ENCODE results near the gene FAM120A. TPM values are rescaled to one million over a fixed set of nuclear protein-coding genes. Genes with fewer than 3 reads are reported as not detected.

FAM120A gene
- total and polyA plus RNA-seq, 9 of the 15 experiments (the other 6 are each of a cell fraction or from before 2014, with no cell fraction given): 8.7 to 71.0 (median 42.2) TPM

DNA sequence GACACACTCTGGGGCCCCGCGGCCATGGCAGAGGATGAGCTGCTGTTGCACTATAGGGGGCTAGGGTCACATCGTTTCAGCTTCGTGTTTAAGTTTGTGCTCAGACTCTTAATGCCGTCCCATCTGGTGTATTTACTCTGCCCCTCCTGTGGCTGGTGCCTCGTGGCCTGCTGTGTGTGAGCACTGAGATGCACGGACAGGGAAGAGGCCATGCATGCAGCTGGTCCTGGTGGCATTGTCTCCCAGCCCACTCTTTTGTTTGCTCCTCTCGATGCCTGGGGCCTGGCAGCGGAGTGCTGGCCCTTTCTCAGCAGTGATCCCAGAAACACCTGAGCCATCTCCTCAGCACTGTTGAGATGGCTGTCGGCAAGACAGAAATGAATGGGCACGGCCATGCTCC lies 94.9 kb downstream of the FAM120A start:
- ChIA-PET CTCF (ENCODE audit: low intra/inter-chr PET ratio) (no interaction called here), POLR2A (no interaction called here)
- H3K4me1 ChIP-seq (replicated peaks in 1 of 2; ENCODE audit: control insufficient read depth in 2 of 2, insufficient read depth in 2 of 2, low read length in 2 of 2): no peaks in the 10 kb centered on the region
- intact Hi-C loops (cut with micrococcal nuclease): no loop called here
- H3K4me2 ChIP-seq (ENCODE audit: insufficient read depth, low read length): no peak overlapping the region
- FAIRE-seq: no peak
- no peaks in the 10 kb centered on the region for H3K9me3 ChIP-seq (replicated peaks; ENCODE audit: control insufficient read depth, insufficient read depth, low read depth, low read length)
- in situ Hi-C loops (cut with MboI): no loop called here
- no peak for ATAC-seq
- no peak overlapping the region for H3K9ac ChIP-seq (ENCODE audit: insufficient read depth in 1 of 2, low read depth in 2 of 2, low read length in 2 of 2)
- H3K4me3 ChIP-seq: no peak overlapping the region
- H3K27me3 ChIP-seq (ENCODE audit: control insufficient read depth in 2 of 2, insufficient read depth in 2 of 2, low read length in 2 of 2): no peaks in the 10 kb centered on the region
- no peaks in the 10 kb centered on the region for H3K79me2 ChIP-seq (ENCODE audit: control insufficient read depth, insufficient read depth, low read length)
- no peak for DNase-seq (ENCODE audit: extremely low read depth in 1 of 4, low spot score in 3 of 4)
- 0 out of 2 replicates have a peak, but pooled peaks cover 2% of the 10 kb centered on the region for H4K20me1 ChIP-seq (replicated peaks; ENCODE audit: control insufficient read depth, insufficient read depth, low read length)
- WGBS (ENCODE audit: insufficient coverage, low coverage, missing lambda C conversion rate): 98% methylated on average over 11 of the region's 11 CpGs
- BruUV-seq (replicated peaks): no TSS peak
- H3K27ac ChIP-seq (ENCODE audit: extremely low read depth, low read depth, low read length): no peak overlapping the region
- peaks cover 86% of the 10 kb centered on the region for H3K36me3 ChIP-seq (ENCODE audit: control insufficient read depth, insufficient read depth, low read length)
- H3K9me1 ChIP-seq (ENCODE audit: control insufficient read depth, insufficient read depth, low read length): no peaks in the 10 kb centered on the region
- TF ChIP-seq TRIM24 (IDR thresholded peaks at IDR 0.05) (no peak), ZNF3 (CRISPR knock-in tag; IDR thresholded peaks at IDR 0.05) (no peak), LARP7 (IDR thresholded peaks at IDR 0.05) (no peak)
- TF ChIP-seq, protein P1, sequence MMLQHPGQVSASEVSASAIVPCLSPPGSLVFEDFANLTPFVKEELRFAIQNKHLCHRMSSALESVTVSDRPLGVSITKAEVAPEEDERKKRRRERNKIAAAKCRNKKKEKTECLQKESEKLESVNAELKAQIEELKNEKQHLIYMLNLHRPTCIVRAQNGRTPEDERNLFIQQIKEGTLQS (IDR thresholded peaks at IDR 0.05): no peak
- TF ChIP-seq, protein P1 (CRISPR knock-in tag; conservative IDR thresholded peaks at IDR 0.05): no peak
- H2AFZ ChIP-seq (ENCODE audit: low read depth, low read length): no peak overlapping the region

DNA sequence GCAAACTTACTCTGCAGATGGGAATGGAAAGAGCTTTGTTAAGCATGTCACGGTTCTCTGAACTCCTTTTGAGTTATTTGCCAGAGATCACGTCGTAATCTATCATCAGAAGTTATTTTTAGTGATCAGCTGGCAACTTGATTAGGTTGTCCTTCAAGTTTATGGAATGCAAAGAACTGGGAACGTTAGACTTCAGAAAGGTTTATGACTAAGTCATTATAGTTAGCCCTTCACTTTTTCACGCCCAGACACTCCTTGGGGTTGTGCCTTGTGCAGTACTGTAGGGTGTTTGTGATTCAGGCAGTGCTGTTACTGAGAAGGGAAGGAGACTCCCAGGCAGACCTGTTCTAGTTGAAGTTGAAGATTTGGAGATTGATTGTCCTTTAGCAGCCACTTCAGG lies 98.1 kb downstream of the FAM120A start:
- BruUV-seq (replicated peaks): no TSS peak
- ChIA-PET CTCF (ENCODE audit: low intra/inter-chr PET ratio) (no interaction called here), POLR2A (no interaction called here)
- H4K20me1 ChIP-seq (replicated peaks; ENCODE audit: control insufficient read depth, insufficient read depth, low read length): 0 out of 2 replicates have a peak, but pooled peaks cover 2% of the 10 kb centered on the region
- no peaks in the 10 kb centered on the region for H3K9me3 ChIP-seq (replicated peaks; ENCODE audit: control insufficient read depth, insufficient read depth, low read depth, low read length)
- H3K27me3 ChIP-seq (ENCODE audit: control insufficient read depth in 2 of 2, insufficient read depth in 2 of 2, low read length in 2 of 2): no peaks in the 10 kb centered on the region
- intact Hi-C loops (cut with micrococcal nuclease) (no loop called here), in situ Hi-C loops (cut with MboI) (no loop called here)
- no peak overlapping the region for H2AFZ ChIP-seq (ENCODE audit: low read depth, low read length)
- no peak overlapping the region for H3K4me3 ChIP-seq
- no peak overlapping the region for H3K27ac ChIP-seq (ENCODE audit: extremely low read depth, low read depth, low read length)
- H3K4me1 ChIP-seq (replicated peaks in 1 of 2; ENCODE audit: control insufficient read depth in 2 of 2, insufficient read depth in 2 of 2, low read length in 2 of 2): no peaks in the 10 kb centered on the region
- no peaks in the 10 kb centered on the region for H3K79me2 ChIP-seq (ENCODE audit: control insufficient read depth, insufficient read depth, low read length)
- no peak for TF ChIP-seq MCM3 (IDR thresholded peaks at IDR 0.05)
- no peak for TF ChIP-seq ZNF778 (CRISPR knock-in tag; IDR thresholded peaks at IDR 0.05)
- TF ChIP-seq, protein P1 (IDR thresholded peaks at IDR 0.05): no peak
- TF ChIP-seq, protein P1 (CRISPR knock-in tag; conservative IDR thresholded peaks at IDR 0.05): no peak
- TF ChIP-seq CCNT2 (IDR thresholded peaks at IDR 0.05; ENCODE audit: borderline replicate concordance, extremely low read depth, insufficient read length, low read depth, low read length): no peak
- no peak for TF ChIP-seq BHLHE40 (IDR thresholded peaks at IDR 0.05; ENCODE audit: low read length)
- H3K9me1 ChIP-seq (ENCODE audit: control insufficient read depth, insufficient read depth, low read length): no peaks in the 10 kb centered on the region
- FAIRE-seq (no peak), ATAC-seq (no peak), DNase-seq (ENCODE audit: extremely low read depth in 1 of 4, low spot score in 3 of 4) (no peak)
- 65% methylated on average over 5 of the region's 5 CpGs for WGBS (ENCODE audit: insufficient coverage, low coverage, missing lambda C conversion rate)
- H3K4me2 ChIP-seq (ENCODE audit: insufficient read depth, low read length): no peak overlapping the region
- no peak overlapping the region for H3K9ac ChIP-seq (ENCODE audit: insufficient read depth in 1 of 2, low read depth in 2 of 2, low read length in 2 of 2)
- peaks cover 87% of the 10 kb centered on the region for H3K36me3 ChIP-seq (ENCODE audit: control insufficient read depth, insufficient read depth, low read length)
